KOPT-K1 (cell line): Measurements from ENCODE around the gene TBXA2R.

Experiments
- H3K27ac ChIP-seq: fragments of 200-600 bp; sonication (generic); 2 replicates; pipeline ENCODE4 v1.5.1; 2016; ENCODE audit warnings: antibody characterized with exemption, mild to moderate bottlenecking, low read depth, low read length; ENCODE audit not compliant: poor library complexity, severe bottlenecking
- H3K36me3 ChIP-seq: fragments of 200-600 bp; sonication (generic); 2 replicates; pipeline ENCODE4 v1.5.1; 2017; ENCODE audit warnings: antibody characterized with exemption, mild to moderate bottlenecking, low read length, moderate library complexity; ENCODE audit not compliant: insufficient read depth
- H3K9me3 ChIP-seq: fragments of 200-600 bp; sonication (generic); 2 replicates; pipeline ENCODE4 v1.5.1; 2017; ENCODE audit warnings: antibody characterized with exemption, low read length, mild to moderate bottlenecking; ENCODE audit not compliant: insufficient read depth, poor library complexity, severe bottlenecking

The TBXA2R gene

GRCh38 chr19:3618144-3618810 lies 11.6 kb upstream of the TBXA2R start:
- Histone ChIP-seq H3K36me3 (peaks cover 69% of the 10 kb centered on the region), H3K9me3 (no peaks in the 10 kb centered on the region), H3K27ac (no peak overlapping the region)

GRCh38 chr19:3617463-3617862 lies 10.8 kb upstream of the TBXA2R start:
- Histone ChIP-seq H3K36me3 (peaks cover 67% of the 10 kb centered on the region), H3K9me3 (no peaks in the 10 kb centered on the region), H3K27ac (no peak overlapping the region)

GRCh38 chr19:3615524-3616135 lies 9.0 kb upstream of the TBXA2R start:
- peaks cover 67% of the 10 kb centered on the region for H3K36me3 ChIP-seq
- no peaks in the 10 kb centered on the region for H3K9me3 ChIP-seq
- H3K27ac ChIP-seq: no peak overlapping the region

GRCh38 chr19:3614858-3615505 lies 8.3 kb upstream of the TBXA2R start:
- no peaks in the 10 kb centered on the region for H3K9me3 ChIP-seq
- H3K36me3 ChIP-seq: peaks cover 67% of the 10 kb centered on the region
- no peak overlapping the region for H3K27ac ChIP-seq

- Histone ChIP-seq H3K36me3 (peaks cover 60% of the 10 kb centered on the region), H3K9me3 (no peaks in the 10 kb centered on the region), H3K27ac (no peak overlapping the region)
These were observed 7.4 kb upstream of the TBXA2R start for GRCh38 chr19:3613818-3614661.

GRCh38 chr19:3612901-3613741 lies 6.4 kb upstream of the TBXA2R start:
- Histone ChIP-seq H3K36me3 (peaks cover 52% of the 10 kb centered on the region), H3K9me3 (no peaks in the 10 kb centered on the region), H3K27ac (no peak overlapping the region)

GRCh38 chr19:3612330-3612729 lies 5.7 kb upstream of the TBXA2R start:
- Histone ChIP-seq H3K27ac (no peak overlapping the region), H3K9me3 (no peaks in the 10 kb centered on the region), H3K36me3 (peaks cover 47% of the 10 kb centered on the region)

GRCh38 chr19:3611841-3612240 lies 5.2 kb upstream of the TBXA2R start:
- H3K9me3 ChIP-seq: no peaks in the 10 kb centered on the region
- no peak overlapping the region for H3K27ac ChIP-seq
- peaks cover 47% of the 10 kb centered on the region for H3K36me3 ChIP-seq

- H3K27ac ChIP-seq: no peak overlapping the region
- H3K36me3 ChIP-seq: peaks cover 47% of the 10 kb centered on the region
- H3K9me3 ChIP-seq: no peaks in the 10 kb centered on the region
These were observed 4.4 kb upstream of the TBXA2R start for GRCh38 chr19:3610745-3611717.

GRCh38 chr19:3609779-3610719 lies 3.4 kb upstream of the TBXA2R start:
- Histone ChIP-seq H3K9me3 (no peaks in the 10 kb centered on the region), H3K27ac (no peak overlapping the region), H3K36me3 (peaks cover 43% of the 10 kb centered on the region)

GRCh38 chr19:3608750-3609322 lies 2.2 kb upstream of the TBXA2R start:
- peaks cover 39% of the 10 kb centered on the region for H3K36me3 ChIP-seq

GRCh38 chr19:3608079-3608641 lies 1.5 kb upstream of the TBXA2R start:
- Histone ChIP-seq H3K36me3 (peaks cover 32% of the 10 kb centered on the region; the same call in 1 of the 2 replicates), H3K9me3 (no peaks in the 10 kb centered on the region), H3K27ac (no peak overlapping the region)

More at GRCh38 chr19:3608750-3609322, 2.2 kb upstream of the TBXA2R start:
- H3K27ac ChIP-seq: no peak overlapping the region
- H3K9me3 ChIP-seq: no peaks in the 10 kb centered on the region
